Stimulated activated CD4-positive, alpha-beta T cell treated with anti-CD3 and anti-CD28 coated beads, Interleukin-15, amount 100 ng/mL, for 24 hours (primary cell): ENCODE measurements around the gene RGR.

Experiments
- DNase-seq: peaks from one replicate; pipeline ENCODE4 v3.0.0-alpha.2; 2020

RGR gene

DNA sequence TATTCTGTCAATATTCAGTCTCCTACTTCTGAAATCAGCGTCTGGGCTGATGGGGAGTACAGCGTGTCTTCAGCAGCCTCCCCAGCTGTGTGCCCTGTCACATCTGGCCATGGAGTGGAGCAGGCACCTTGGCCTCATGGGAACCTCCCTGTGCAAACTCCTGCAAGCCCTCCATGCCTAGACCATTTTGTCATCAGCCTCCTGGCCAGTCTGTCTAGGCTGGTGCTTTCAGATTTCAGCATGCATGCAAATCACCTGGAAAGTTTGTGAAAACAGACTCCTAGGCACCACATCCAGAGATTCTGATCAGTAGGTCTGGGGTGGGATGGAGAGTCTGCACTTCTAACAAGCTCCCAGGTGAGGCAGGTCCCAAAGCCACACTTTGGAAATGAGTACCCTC is 57.4 kb downstream of the RGR start:
- no peak for DNase-seq

GRCh38 chr10:84306751-84307384 is 62.0 kb downstream of the RGR start:
- DNase-seq, result no peak

DNA sequence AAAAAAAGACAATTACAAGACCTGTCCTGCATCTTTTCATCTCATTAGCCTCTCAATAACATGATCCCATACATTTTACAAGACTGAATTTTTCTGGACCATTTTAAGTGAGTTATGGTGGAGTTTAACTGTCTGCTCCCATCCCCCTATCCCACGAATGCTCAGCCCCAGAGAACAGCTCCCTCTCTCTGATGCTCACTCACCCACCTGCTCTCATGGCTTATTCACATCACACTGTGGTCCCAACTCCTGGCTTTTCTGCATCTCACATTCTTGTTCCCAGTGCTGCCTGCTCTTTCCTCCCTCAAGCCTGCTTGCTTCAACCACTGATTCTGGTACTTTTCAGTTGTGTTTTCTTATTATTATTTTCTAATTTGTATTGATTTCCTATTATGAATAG is 63.2 kb downstream of the RGR start:
- DNase-seq, result no peak

DNA sequence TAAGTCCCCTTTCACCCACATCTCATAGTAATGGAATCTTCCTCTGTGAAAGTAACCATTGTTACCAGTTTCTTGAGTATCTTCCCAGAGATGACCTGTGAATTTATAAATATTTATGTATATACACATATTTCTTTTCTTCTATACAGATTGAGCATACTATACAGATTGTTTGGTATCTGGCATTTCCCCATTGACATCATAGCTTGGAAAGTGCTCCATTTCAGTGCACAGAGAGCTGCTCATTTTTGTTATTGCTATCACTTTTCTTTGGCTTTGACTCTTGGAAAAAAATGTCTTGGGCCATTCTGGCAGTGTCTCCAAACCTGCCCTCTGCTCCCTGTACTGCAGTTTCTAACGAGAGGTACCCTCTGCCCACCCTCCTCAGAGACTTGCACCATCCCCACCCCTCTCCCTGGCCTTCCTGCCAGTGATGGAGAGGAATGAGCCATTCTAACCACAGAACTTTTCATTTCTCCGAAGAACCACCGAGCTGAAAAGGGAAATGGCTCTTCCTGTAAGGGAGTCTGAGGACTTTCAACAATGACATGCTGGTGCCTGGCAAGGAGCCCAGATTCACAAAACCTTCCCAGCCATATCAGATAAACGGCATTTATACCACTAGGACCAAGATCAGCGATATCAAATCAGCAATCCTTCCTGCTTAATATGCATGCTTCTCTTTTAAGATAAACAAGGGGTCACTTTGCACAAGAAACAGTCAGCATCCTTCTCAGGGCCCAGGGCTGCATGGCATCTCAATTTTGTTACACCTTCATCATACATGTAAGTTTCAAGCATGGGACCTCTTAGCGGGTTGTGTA is 63.8 kb downstream of the RGR start:
- DNase-seq, result peak; percentile 75
